Inferior parietal cortex (tissue), 1 donor: ENCODE results near the gene MACROD2.
A peak's percentile ranks its signal among the peaks of the same experiment; 100 is the strongest.

Source experiments
- DNase-seq: peaks from one replicate; pipeline ENCODE4 v3.0.0-alpha.2; 2016; ENCODE audit errors: extremely low spot score

MACROD2 gene

GRCh38 chr20:14335052-14335451 lies 339.7 kb downstream of the MACROD2 start:
- DNase-seq, result peak; percentile 41

GRCh38 chr20:14336686-14337085 lies 341.4 kb downstream of the MACROD2 start:
- DNase-seq, result peak; percentile 47

GRCh38 chr20:14337400-14338171 lies 342.3 kb downstream of the MACROD2 start, which contains the start of gene FLRT3:
Gene FLRT3, minus strand, starts transcription at chr20:14337612. Its CDS starts 10,106 bp downstream, at chr20:14327506.
- DNase-seq, result peak; percentile 92

GRCh38 chr20:14341801-14342200 lies 346.5 kb downstream of the MACROD2 start:
- DNase-seq, result no peak

GRCh38 chr20:14342918-14343317 lies 347.6 kb downstream of the MACROD2 start:
- DNase-seq, result no peak

- DNase-seq, result no peak
Observed at GRCh38 chr20:14343491-14344065, 348.3 kb downstream of the MACROD2 start.

GRCh38 chr20:14344746-14345145 lies 349.4 kb downstream of the MACROD2 start:
- DNase-seq, result no peak

GRCh38 chr20:14355791-14356190 lies 360.5 kb downstream of the MACROD2 start:
- no peak for DNase-seq

- DNase-seq, result no peak
Observed at GRCh38 chr20:14360416-14360815, 365.1 kb downstream of the MACROD2 start.

- DNase-seq, result no peak
Observed at GRCh38 chr20:14361509-14362345, 366.4 kb downstream of the MACROD2 start.

GRCh38 chr20:14374196-14374595 lies 378.9 kb downstream of the MACROD2 start:
- DNase-seq, result no peak

GRCh38 chr20:14375416-14375985 lies 380.2 kb downstream of the MACROD2 start:
- no peak for DNase-seq

- DNase-seq, result no peak
Observed at GRCh38 chr20:14378326-14378725, 383.0 kb downstream of the MACROD2 start.

GRCh38 chr20:14383335-14383734 lies 388.0 kb downstream of the MACROD2 start:
- DNase-seq, result no peak

- peak; percentile 11 for DNase-seq
Observed at GRCh38 chr20:14384416-14385175, 389.3 kb downstream of the MACROD2 start.

- no peak for DNase-seq
Observed at GRCh38 chr20:14385176-14385740, 389.9 kb downstream of the MACROD2 start.

GRCh38 chr20:14386726-14387125 lies 391.4 kb downstream of the MACROD2 start:
- no peak for DNase-seq

GRCh38 chr20:14401479-14402138 lies 406.3 kb downstream of the MACROD2 start:
- DNase-seq, result no peak

- no peak for DNase-seq
Observed at GRCh38 chr20:14404515-14404914, 409.2 kb downstream of the MACROD2 start.

- DNase-seq, result no peak
Observed at GRCh38 chr20:14406495-14406894, 411.2 kb downstream of the MACROD2 start.
